A549 treated with AZD2906 at 1 μM for 4 hours (cell line): ENCODE data around the gene RABL3. TPM values are rescaled to one million over a fixed set of nuclear protein-coding genes. Genes with fewer than 3 reads are reported as not detected.

Source experiments
- total RNA-seq: library from RNA; stranded (reverse); fragments of 200-300 nt; extraction: Qiagen RNA extraction; gene quantifications from 5 replicates; pipeline ENCODE4 v1.2.3, GENCODE V29; 2022

The RABL3 gene
- total RNA-seq = 12.0 to 23.0 TPM (median 14.6 TPM) in 5 replicates

GRCh38 chr3:120742198-120742848 lies at the start of gene RABL3, which contains the start of gene GTF2E1:
Gene RABL3, minus strand, starts transcription at chr3:120742516. Its CDS starts 9 bp downstream, at chr3:120742507.
Gene GTF2E1, plus strand, starts transcription at chr3:120742744. Its CDS starts 7,809 bp downstream, at chr3:120750553.

GRCh38 chr3:120682095-120682681 lies 60.1 kb downstream of the RABL3 start, which contains the start of gene HGD:
Gene HGD, minus strand, starts transcription at chr3:120682239. Its CDS starts 128 bp downstream, at chr3:120682111.

Other genes with a start within 250 kb of the RABL3 start
- 205 to 241 TPM (median 211 TPM) in 5 replicates for gene NDUFB4, start 146.2 kb downstream of the RABL3 start, total RNA-seq
- 17.9 to 23.4 TPM (median 20.8 TPM) in 5 replicates for gene HGD, start 60.3 kb downstream of the RABL3 start, total RNA-seq
- gene GTF2E1, start 228 bp upstream of the RABL3 start, total RNA-seq = 10.4 to 16.7 TPM (median 12.5 TPM) in 5 replicates
- gene STXBP5L, start 165.7 kb upstream of the RABL3 start, total RNA-seq = not detected in 5 replicates